ENCODE measurements around the gene HMGB3. TPM values are rescaled to one million over a fixed set of nuclear protein-coding genes. Genes with fewer than 3 reads are reported as not detected.

HMGB3 gene
- total RNA-seq, 4 donors from 2014 or later, result 1.3 to 4.4 (median 3.2) TPM

- no peaks in the 10 kb centered on the region for H3K4me1 ChIP-seq
- no peak for ATAC-seq
- TF ChIP-seq POLR2A (IDR thresholded peaks at IDR 0.05) (no peak), EP300 (IDR thresholded peaks at IDR 0.05) (no peak), POLR2AphosphoS5 (IDR thresholded peaks at IDR 0.05) (no peak)
- TF ChIP-seq, protein P1, sequence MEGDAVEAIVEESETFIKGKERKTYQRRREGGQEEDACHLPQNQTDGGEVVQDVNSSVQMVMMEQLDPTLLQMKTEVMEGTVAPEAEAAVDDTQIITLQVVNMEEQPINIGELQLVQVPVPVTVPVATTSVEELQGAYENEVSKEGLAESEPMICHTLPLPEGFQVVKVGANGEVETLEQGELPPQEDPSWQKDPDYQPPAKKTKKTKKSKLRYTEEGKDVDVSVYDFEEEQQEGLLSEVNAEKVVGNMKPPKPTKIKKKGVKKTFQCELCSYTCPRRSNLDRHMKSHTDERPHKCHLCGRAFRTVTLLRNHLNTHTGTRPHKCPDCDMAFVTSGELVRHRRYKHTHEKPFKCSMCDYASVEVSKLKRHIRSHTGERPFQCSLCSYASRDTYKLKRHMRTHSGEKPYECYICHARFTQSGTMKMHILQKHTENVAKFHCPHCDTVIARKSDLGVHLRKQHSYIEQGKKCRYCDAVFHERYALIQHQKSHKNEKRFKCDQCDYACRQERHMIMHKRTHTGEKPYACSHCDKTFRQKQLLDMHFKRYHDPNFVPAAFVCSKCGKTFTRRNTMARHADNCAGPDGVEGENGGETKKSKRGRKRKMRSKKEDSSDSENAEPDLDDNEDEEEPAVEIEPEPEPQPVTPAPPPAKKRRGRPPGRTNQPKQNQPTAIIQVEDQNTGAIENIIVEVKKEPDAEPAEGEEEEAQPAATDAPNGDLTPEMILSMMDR (IDR thresholded peaks at IDR 0.05), result no peak
- no peak overlapping the region for H3K4me3 ChIP-seq
- H3K36me3 ChIP-seq, result no peaks in the 10 kb centered on the region
- WGBS, 2 donors (ENCODE audit: low coverage in 1 of 2), result 50 to 58% methylated on average over 2 of the region's 2 CpGs
- no peaks in the 10 kb centered on the region for H3K27me3 ChIP-seq
- no peak overlapping the region for H3K27ac ChIP-seq
- no peaks in the 10 kb centered on the region for H3K9me3 ChIP-seq
Measured at GRCh38 chrX:151039351-151039750, 56.2 kb downstream of the HMGB3 start.

Small RNA genes within 50 kb of the gene (small RNA-seq; reads per million reads assigned to genes)
- gene RNA5SP525 (0 reads per million in 4 donors), gene RNU6-383P (0 to 0.13 (median 0.11) reads per million in 4 donors), gene RPL12P50 (0 reads per million in 4 donors)

Other genes with a start within 250 kb of the HMGB3 start
- gene CD99L2, start 84.7 kb upstream of the HMGB3 start, total RNA-seq, result 10 to 100 TPM; 56.8 to 88.6 (median 77.6) TPM
- gene GPR50, start 193.2 kb downstream of the HMGB3 start, total RNA-seq, result not detected